Mesendoderm (in vitro differentiated cells): ENCODE results near the gene SCNM1. TPM values are rescaled to one million over a fixed set of nuclear protein-coding genes. Genes with fewer than 3 reads are reported as not detected.

Experiments
- DNase-seq: peaks from one replicate; pipeline ENCODE4 v3.0.0; 2013
- H2AK5ac ChIP-seq: 2 replicates; pipeline ENCODE4 v1.6.1; 2013; ENCODE audit warnings: low read length, inconsistent platforms
- H2BK120ac ChIP-seq: 2 replicates; pipeline ENCODE4 v1.6.1; 2013; ENCODE audit warnings: low read depth, mild to moderate bottlenecking, low read length, moderate library complexity, mixed read lengths
- H2BK15ac ChIP-seq: replicated peaks from 2 replicates; pipeline ENCODE4 v1.6.1; 2013; ENCODE audit warnings: low read depth, mild to moderate bottlenecking, moderate library complexity
- H2BK5ac ChIP-seq: 2 replicates; pipeline ENCODE4 v1.6.1; 2013; ENCODE audit warnings: low read length, inconsistent platforms
- H3K18ac ChIP-seq: 2 replicates; pipeline ENCODE4 v1.6.1; 2013; ENCODE audit warnings: mild to moderate bottlenecking, low read length, mixed read lengths
- H3K23ac ChIP-seq: one replicate; pipeline ENCODE4 v1.6.1; 2013; ENCODE audit warnings: low read length
- H3K27ac ChIP-seq: 2 replicates; pipeline ENCODE4 v1.5.1; 2013; ENCODE audit warnings: low read depth, mild to moderate bottlenecking, inconsistent platforms, low read length, moderate library complexity
- H3K27me3 ChIP-seq: 2 replicates; pipeline ENCODE4 v1.6.1; 2013; ENCODE audit warnings: low read length, control low read depth, mild to moderate bottlenecking, inconsistent platforms; ENCODE audit not compliant: insufficient read depth, poor library complexity
- H3K36me3 ChIP-seq: 2 replicates; pipeline ENCODE4 v1.6.1; 2013; ENCODE audit warnings: low read length, inconsistent platforms; ENCODE audit not compliant: control insufficient read depth, insufficient read depth
- H3K4ac ChIP-seq: one replicate; pipeline ENCODE4 v1.6.1; 2013; ENCODE audit warnings: low read depth, mild to moderate bottlenecking, low read length, moderate library complexity
- H3K4me1 ChIP-seq: 2 replicates; pipeline ENCODE4 v1.6.1; 2013; ENCODE audit warnings: low read depth, low read length, inconsistent platforms; ENCODE audit not compliant: control insufficient read depth
- H3K4me2 ChIP-seq: 2 replicates; pipeline ENCODE4 v1.6.1; 2013; ENCODE audit warnings: low read length
- H3K4me3 ChIP-seq: 2 replicates; pipeline ENCODE4 v1.5.1; 2013; ENCODE audit warnings: mild to moderate bottlenecking, low read length
- H3K56ac ChIP-seq: one replicate; pipeline ENCODE4 v1.6.1; 2013; ENCODE audit warnings: low read length
- H3K79me1 ChIP-seq: 2 replicates; pipeline ENCODE4 v1.6.1; 2013; ENCODE audit warnings: low read length, inconsistent platforms
- H3K79me2 ChIP-seq: 2 replicates; pipeline ENCODE4 v1.6.1; 2013; ENCODE audit warnings: mild to moderate bottlenecking, low read length; ENCODE audit not compliant: control insufficient read depth, insufficient read depth
- H3K9ac ChIP-seq: 2 replicates; pipeline ENCODE4 v1.6.1; 2013; ENCODE audit warnings: low read length, inconsistent platforms
- H4K5ac ChIP-seq: one replicate; pipeline ENCODE4 v1.6.1; 2013; ENCODE audit warnings: low read length
- H4K8ac ChIP-seq: one replicate; pipeline ENCODE4 v1.6.1; 2013; ENCODE audit warnings: low read depth, mild to moderate bottlenecking, control low read depth, low read length, moderate library complexity
- WGBS: extraction: QIAGEN DNeasy Blood & Tissue Kit; methylation state at CpG from one replicate; pipeline ENCODE4 v1.1.7; 2013; ENCODE audit warnings: low lambda C conversion rate, missing lambda C conversion rate; ENCODE audit not compliant: insufficient coverage; ENCODE audit errors: extremely low coverage; 5-methylcytosine and 5-hydroxymethylcytosine counted together
- polyA plus RNA-seq, 2 experiments: library from polyadenylated mRNA; stranded (reverse); fragments of 200-250 nt; gene quantifications; one replicate each; pipeline ENCODE4 v1.2.3, GENCODE V29; 2013

The SCNM1 gene, protein sequence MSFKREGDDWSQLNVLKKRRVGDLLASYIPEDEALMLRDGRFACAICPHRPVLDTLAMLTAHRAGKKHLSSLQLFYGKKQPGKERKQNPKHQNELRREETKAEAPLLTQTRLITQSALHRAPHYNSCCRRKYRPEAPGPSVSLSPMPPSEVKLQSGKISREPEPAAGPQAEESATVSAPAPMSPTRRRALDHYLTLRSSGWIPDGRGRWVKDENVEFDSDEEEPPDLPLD
- polyA plus RNA-seq (2013, experiment 1 of 2) = 48.9 TPM
- polyA plus RNA-seq (2013, experiment 2 of 2) = 48.0 TPM

DNA sequence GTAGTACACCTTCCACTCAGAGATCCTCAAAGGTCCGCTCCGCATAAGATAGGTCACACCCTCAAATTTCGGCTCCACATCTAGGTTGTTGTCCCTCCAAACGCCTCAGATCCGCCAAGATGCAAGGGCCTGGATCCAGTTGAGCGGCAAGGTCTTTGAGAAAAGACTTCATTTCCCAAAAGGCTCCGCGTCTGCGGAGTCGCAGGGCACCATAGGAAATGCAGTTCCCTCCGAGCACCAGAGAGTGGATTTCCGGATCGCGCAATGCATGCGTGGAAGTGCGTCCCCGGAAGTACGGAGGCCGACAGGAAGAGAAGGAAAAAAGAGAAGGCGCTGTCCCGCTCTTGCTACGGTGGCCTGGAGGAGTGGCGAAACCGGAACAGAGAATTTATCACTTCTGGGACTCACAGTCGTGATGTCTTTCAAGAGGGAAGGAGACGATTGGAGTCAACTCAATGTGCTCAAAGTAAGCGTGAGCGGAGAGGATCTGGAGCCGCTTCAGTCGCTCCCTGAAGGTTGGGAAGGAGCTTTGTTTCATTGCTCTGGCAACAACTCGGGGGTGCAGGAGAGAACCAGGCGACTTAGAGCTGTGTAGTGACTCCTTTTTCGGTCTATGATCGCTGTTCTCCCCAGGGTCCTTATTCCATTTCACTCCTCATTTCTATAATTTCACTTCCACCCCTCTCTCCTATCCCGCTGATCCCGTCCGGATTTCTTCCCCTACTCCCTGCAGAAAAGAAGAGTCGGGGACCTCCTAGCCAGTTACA is at the start of gene SCNM1, which contains the start of gene LYSMD1:
Gene SCNM1, plus strand, starts transcription at position 407 of the 767 bp plus-strand sequence. Its CDS starts 9 bp downstream, at position 416.
Gene LYSMD1, minus strand, starts transcription at position 165 of the 767 bp plus-strand sequence. CDS start 644 bp downstream, outside the sequence.
- Histone ChIP-seq H3K23ac (no peak within 1 kb of the TSS), H4K8ac (peak within 1 kb of the TSS; percentile 44), H2BK120ac (no peak within 1 kb of the TSS), H3K36me3 (no peaks in the 10 kb centered on the region), H3K4me2 (peak within 1 kb of the TSS; percentile 58), H3K9ac (peak within 1 kb of the TSS; percentile 75), H3K79me2 (no peaks in the 10 kb centered on the region), H2BK5ac (no peak within 1 kb of the TSS), H3K56ac (peak within 1 kb of the TSS; percentile 83), H3K27me3 (no peaks in the 10 kb centered on the region), H3K18ac (peak within 1 kb of the TSS; percentile 81), H3K79me1 (no peaks in the 10 kb centered on the region), H4K5ac (no peak within 1 kb of the TSS), H3K4ac (peak within 1 kb of the TSS; percentile 94), H3K4me3 (peak within 1 kb of the TSS; percentile 53), H3K27ac (peak within 1 kb of the TSS; percentile 39), H2BK15ac (no peak within 1 kb of the TSS), H3K4me1 (no peaks in the 10 kb centered on the region), H2AK5ac (no peak within 1 kb of the TSS)
- peak; percentile 100 for DNase-seq
- WGBS = no CpG with 5 or more reads among the region's 38 CpGs

DNA sequence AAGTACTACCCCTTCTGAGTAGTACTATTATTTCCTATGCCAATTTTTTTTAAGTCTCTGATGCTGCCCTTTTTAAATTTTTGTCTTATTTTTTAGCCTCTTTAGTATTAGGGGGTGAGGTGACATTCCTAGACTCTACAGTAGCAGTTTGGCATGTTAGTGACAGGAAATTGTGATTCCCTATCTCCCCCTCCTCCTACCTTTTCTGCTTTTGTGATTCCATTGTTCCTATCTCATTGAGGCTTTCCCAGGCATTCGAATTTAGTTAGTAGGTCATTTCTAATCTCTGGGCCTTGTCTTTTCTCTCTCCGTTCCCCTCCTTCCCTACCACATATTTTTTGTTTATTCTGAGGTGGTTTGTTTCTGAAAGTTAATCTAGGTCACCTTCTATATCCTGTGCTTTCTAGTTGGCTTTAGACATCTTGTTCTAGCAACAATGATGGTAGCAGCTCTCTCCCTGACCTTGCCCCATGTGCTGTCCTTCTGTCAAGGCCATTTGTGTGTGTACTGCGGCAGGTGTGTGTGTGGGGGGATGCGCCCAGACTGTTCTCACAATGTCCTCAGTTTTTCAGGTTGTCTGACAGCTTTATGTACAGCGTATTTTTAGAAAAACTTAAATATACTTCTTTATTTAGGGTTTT is 41.1 kb upstream of the SCNM1 start:
- H3K27me3 ChIP-seq = no peaks in the 10 kb centered on the region
- no peak overlapping the region for H3K23ac ChIP-seq
- DNase-seq = peak; percentile 57
- H3K4me3 ChIP-seq = no peak overlapping the region
- no peaks in the 10 kb centered on the region for H3K79me1 ChIP-seq
- H3K18ac ChIP-seq = no peak overlapping the region
- no peak overlapping the region for H4K8ac ChIP-seq
- no peak overlapping the region for H2AK5ac ChIP-seq
- no CpG with 5 or more reads among the region's 5 CpGs for WGBS
- H2BK15ac ChIP-seq = no peak overlapping the region
- H3K4me2 ChIP-seq = no peak overlapping the region
- H3K9ac ChIP-seq = no peak overlapping the region
- H3K4me1 ChIP-seq = peaks cover 2% of the 10 kb centered on the region
- no peaks in the 10 kb centered on the region for H3K79me2 ChIP-seq
- H4K5ac ChIP-seq = no peak overlapping the region
- H3K36me3 ChIP-seq = no peaks in the 10 kb centered on the region
- no peak overlapping the region for H2BK5ac ChIP-seq
- peak overlapping the region; percentile 25 for H3K56ac ChIP-seq
- no peak overlapping the region for H3K4ac ChIP-seq
- H2BK120ac ChIP-seq = no peak overlapping the region
- no peak overlapping the region for H3K27ac ChIP-seq

- Histone ChIP-seq H3K56ac (no peak overlapping the region), H4K8ac (no peak overlapping the region), H3K79me2 (no peaks in the 10 kb centered on the region), H3K4me2 (no peak overlapping the region), H2AK5ac (no peak overlapping the region), H3K9ac (no peak overlapping the region), H2BK15ac (no peak overlapping the region), H2BK120ac (no peak overlapping the region), H3K27ac (no peak overlapping the region), H3K36me3 (no peaks in the 10 kb centered on the region), H3K4ac (no peak overlapping the region), H3K4me3 (no peak overlapping the region), H3K23ac (no peak overlapping the region), H3K79me1 (no peaks in the 10 kb centered on the region), H4K5ac (no peak overlapping the region), H3K4me1 (peaks cover 2% of the 10 kb centered on the region), H3K27me3 (no peaks in the 10 kb centered on the region), H3K18ac (no peak overlapping the region), H2BK5ac (no peak overlapping the region)
- WGBS = no CpG with 5 or more reads among the region's 6 CpGs
- DNase-seq = peak; percentile 34
These were observed 37.1 kb upstream of the SCNM1 start for GRCh38 chr1:151128800-151129199.

DNA sequence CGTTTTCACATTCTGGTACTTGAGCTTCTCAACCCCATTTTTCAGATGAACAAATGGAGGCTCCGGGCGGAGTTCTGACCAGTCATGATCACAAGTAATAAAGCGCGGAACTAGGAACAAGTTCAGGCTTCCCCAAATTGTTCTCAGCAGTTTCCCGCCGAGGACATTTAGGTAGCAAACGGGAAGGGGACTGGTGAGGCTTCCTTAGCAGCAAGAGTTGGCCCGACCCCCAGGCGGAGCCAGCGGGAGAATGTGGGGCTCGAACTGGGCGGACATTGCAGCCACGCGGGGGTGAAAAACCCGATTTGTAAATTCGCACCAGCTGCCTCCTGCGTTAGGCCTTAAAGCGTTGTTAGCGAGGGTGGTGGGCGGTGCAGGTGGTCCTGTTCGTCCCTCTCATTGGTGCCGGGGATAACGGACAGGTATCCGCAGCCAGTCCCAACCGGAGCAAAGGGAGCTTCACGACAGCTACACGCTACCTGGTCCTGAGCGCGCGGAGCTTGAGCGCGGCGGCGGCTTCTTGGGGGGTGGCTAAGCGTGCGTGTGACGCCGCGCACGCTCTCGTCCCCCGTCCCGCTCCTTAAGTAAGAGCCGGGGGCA is 34.9 kb upstream of the SCNM1 start:
- H3K27ac ChIP-seq = no peak overlapping the region
- DNase-seq = peak; percentile 99

DNA sequence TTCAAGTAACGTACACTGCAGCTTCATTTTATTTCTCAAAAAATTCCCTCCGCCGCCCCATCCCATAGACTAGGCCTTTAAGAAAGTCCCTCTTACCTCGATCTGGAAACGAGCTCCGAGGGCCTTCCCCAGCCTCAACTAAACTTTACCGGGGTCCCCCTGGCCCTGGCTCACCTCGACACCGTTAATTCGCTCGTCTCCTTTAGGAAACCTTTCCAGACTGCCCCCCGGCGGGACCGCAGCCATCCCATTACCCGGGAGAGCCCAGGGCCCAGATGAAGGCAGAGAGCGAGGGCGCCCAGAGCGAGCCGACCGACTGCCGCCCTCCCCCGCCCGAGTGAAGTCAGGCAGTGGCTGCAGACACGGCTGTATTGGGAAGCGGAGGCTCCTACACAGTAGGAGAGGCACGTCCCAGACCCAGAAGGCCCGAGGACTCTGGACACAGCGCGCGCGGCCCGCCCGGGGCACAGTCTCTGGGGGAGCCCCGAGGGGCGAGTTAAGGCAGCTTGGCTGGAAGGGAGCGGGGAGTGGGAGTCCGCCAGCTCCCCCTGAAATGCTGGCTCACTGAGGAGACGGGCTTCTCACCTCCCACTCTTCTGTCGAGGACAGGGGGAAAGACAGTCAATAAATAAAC is 34.1 kb upstream of the SCNM1 start:
- no CpG with 5 or more reads among the region's 39 CpGs for WGBS
- Histone ChIP-seq H3K27ac (peak overlapping the region; percentile 30), H3K4me3 (peak overlapping the region; percentile 15)

More for the DNA sequence above, 34.9 kb upstream of the SCNM1 start:
- no peaks in the 10 kb centered on the region for H3K27me3 ChIP-seq
- no peaks in the 10 kb centered on the region for H3K4me1 ChIP-seq
- no peak overlapping the region for H2AK5ac ChIP-seq
- WGBS = no CpG with 5 or more reads among the region's 45 CpGs
- H3K4me2 ChIP-seq = peak overlapping the region; percentile 77
- H3K56ac ChIP-seq = peak overlapping the region; percentile 87
- no peak overlapping the region for H4K8ac ChIP-seq
- no peaks in the 10 kb centered on the region for H3K79me2 ChIP-seq
- no peak overlapping the region for H3K23ac ChIP-seq
- no peaks in the 10 kb centered on the region for H3K36me3 ChIP-seq
- no peak overlapping the region for H2BK15ac ChIP-seq
- no peak overlapping the region for H4K5ac ChIP-seq
- no peak overlapping the region for H3K4me3 ChIP-seq
- peak overlapping the region; percentile 45 for H3K4ac ChIP-seq
- peak overlapping the region; percentile 55 for H3K18ac ChIP-seq
- H3K9ac ChIP-seq = peak overlapping the region; percentile 84
- no peaks in the 10 kb centered on the region for H3K79me1 ChIP-seq
- H2BK120ac ChIP-seq = no peak overlapping the region
- no peak overlapping the region for H2BK5ac ChIP-seq

More for the DNA sequence above, 34.1 kb upstream of the SCNM1 start:
- Histone ChIP-seq H2BK5ac (no peak overlapping the region), H3K27me3 (no peaks in the 10 kb centered on the region), H3K79me1 (no peaks in the 10 kb centered on the region), H3K4me1 (no peaks in the 10 kb centered on the region), H3K4ac (no peak overlapping the region), H3K9ac (peak overlapping the region; percentile 84), H3K23ac (no peak overlapping the region), H3K79me2 (no peaks in the 10 kb centered on the region), H3K36me3 (no peaks in the 10 kb centered on the region), H2BK15ac (no peak overlapping the region), H2BK120ac (no peak overlapping the region), H3K18ac (peak overlapping the region; percentile 88), H3K56ac (peak overlapping the region; percentile 77), H4K8ac (peak overlapping the region; percentile 28), H2AK5ac (no peak overlapping the region), H4K5ac (no peak overlapping the region), H3K4me2 (peak overlapping the region; percentile 71)
- DNase-seq = peak; percentile 77
